ENCODE results near the gene FKBP6.

DNA sequence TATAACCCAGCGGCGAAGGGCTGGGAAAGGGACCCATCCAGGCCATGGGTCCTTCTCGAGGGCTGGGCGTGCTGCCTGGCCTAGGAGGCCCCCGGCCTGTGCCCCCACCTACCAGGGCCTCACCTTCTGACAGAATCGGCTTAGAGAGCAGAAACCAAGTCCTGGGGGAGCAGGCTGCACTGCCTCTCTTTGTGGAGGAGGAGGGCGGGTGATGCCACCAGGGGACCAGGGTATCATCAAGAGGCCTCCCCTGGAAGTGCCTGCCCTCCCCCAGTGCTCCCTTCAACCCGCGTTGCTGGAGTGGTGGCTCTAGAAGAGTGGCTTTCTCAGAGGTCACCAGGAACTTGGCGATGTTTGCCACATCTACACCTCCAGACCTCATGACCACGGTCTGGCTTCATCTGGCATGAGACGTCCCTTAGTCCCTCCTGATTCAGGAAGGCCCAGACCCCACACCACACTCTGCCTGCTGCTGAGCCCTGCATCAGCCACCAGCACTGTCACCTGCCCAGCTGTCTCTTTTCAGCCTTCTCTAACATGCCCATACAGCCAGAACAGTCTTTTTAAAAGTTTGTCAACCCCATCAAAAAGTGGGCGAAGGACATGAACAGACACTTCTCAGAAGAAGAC lies 31.9 kb downstream of the FKBP6 start:
- TF ChIP-seq, protein P1, sequence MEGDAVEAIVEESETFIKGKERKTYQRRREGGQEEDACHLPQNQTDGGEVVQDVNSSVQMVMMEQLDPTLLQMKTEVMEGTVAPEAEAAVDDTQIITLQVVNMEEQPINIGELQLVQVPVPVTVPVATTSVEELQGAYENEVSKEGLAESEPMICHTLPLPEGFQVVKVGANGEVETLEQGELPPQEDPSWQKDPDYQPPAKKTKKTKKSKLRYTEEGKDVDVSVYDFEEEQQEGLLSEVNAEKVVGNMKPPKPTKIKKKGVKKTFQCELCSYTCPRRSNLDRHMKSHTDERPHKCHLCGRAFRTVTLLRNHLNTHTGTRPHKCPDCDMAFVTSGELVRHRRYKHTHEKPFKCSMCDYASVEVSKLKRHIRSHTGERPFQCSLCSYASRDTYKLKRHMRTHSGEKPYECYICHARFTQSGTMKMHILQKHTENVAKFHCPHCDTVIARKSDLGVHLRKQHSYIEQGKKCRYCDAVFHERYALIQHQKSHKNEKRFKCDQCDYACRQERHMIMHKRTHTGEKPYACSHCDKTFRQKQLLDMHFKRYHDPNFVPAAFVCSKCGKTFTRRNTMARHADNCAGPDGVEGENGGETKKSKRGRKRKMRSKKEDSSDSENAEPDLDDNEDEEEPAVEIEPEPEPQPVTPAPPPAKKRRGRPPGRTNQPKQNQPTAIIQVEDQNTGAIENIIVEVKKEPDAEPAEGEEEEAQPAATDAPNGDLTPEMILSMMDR (IDR thresholded peaks at IDR 0.05), result no peak
- TF ChIP-seq POLR2A (IDR thresholded peaks at IDR 0.05), result no peak
